Common myeloid progenitor, CD34-positive (primary cell): ENCODE data around the gene HERC4.

Experiments used
- CTCF ChIA-PET: fragments of 350-600 bp; sonication (Branson Sonifier 250); formaldehyde crosslinking; loops from one replicate; lab custom pipeline; 2021; ENCODE audit warnings: antibody characterized with exemption; lab: Charles Lee
- POLR2A ChIA-PET: fragments of 350-600 bp; sonication (Branson Sonifier 250); formaldehyde crosslinking; loops from one replicate; lab custom pipeline; 2021; ENCODE audit warnings: antibody characterized with exemption; lab: Charles Lee
- DNase-seq, 3 donors: peaks; one replicate each; pipeline versions ENCODE4 v3.0.0 to v3.0.0-alpha.2; 2013
- H3K27ac ChIP-seq, 2 experiments: 1 replicate in 1 of 2; 2 replicates in 1 of 2; pipeline ENCODE4 v1.7.0; 2013; ENCODE audit warnings: inconsistent platforms in 2 of 2, low read length in 2 of 2, mild to moderate bottlenecking in 2 of 2, low read depth in 1 of 2, moderate library complexity in 1 of 2; ENCODE audit not compliant: severe bottlenecking in 2 of 2, insufficient read depth in 1 of 2, poor library complexity in 1 of 2
- H3K27me3 ChIP-seq, 5 experiments: replicated peaks in 2 of 5; 1 replicate in 3 of 5; 2 replicates in 2 of 5; pipeline versions ENCODE4 v1.6.1 to v1.7.0; 2013; ENCODE audit warnings: low read length in 4 of 5, mild to moderate bottlenecking in 2 of 5, moderate library complexity in 2 of 5, inconsistent platforms in 1 of 5; ENCODE audit not compliant: insufficient read depth in 5 of 5, control insufficient read depth in 4 of 5
- H3K36me3 ChIP-seq, 4 experiments: 1 replicate in 2 of 4; 2 replicates in 2 of 4; pipeline versions ENCODE4 v1.6.1 to v1.7.0; 2013; ENCODE audit warnings: low read length in 3 of 4, control low read depth in 1 of 4, mild to moderate bottlenecking in 1 of 4; ENCODE audit not compliant: control insufficient read depth in 4 of 4, insufficient read depth in 4 of 4
- H3K4me1 ChIP-seq, 4 experiments: 1 replicate in 3 of 4; 2 replicates in 1 of 4; pipeline versions ENCODE4 v1.6.1 to v1.7.1; 2013; ENCODE audit warnings: low read length in 3 of 4, mild to moderate bottlenecking in 3 of 4, control low read depth in 1 of 4, inconsistent platforms in 1 of 4, moderate library complexity in 1 of 4; ENCODE audit not compliant: control insufficient read depth in 4 of 4, insufficient read depth in 4 of 4; ENCODE audit errors: control extremely low read depth in 1 of 4
- H3K4me3 ChIP-seq, 7 experiments: 1 replicate in 4 of 7; 2 replicates in 3 of 7; pipeline versions ENCODE4 v1.5.1 to v1.7.0; 2013; ENCODE audit warnings: mild to moderate bottlenecking in 7 of 7, low read length in 6 of 7, moderate library complexity in 6 of 7, inconsistent platforms in 2 of 7, low read depth in 2 of 7, control low read depth in 1 of 7; ENCODE audit not compliant: insufficient read depth in 4 of 7, control insufficient read depth in 1 of 7; ENCODE audit errors: extremely low read depth in 1 of 7
- H3K9me3 ChIP-seq, 5 experiments: 1 replicate in 4 of 5; 2 replicates in 1 of 5; pipeline versions ENCODE4 v1.6.1 to v1.7.1; 2013; ENCODE audit warnings: low read length in 4 of 5, mild to moderate bottlenecking in 2 of 5, inconsistent platforms in 1 of 5, low read depth in 1 of 5, moderate library complexity in 1 of 5; ENCODE audit not compliant: control insufficient read depth in 4 of 5, insufficient read depth in 2 of 5; ENCODE audit errors: control extremely low read depth in 1 of 5
- WGBS: methylation state at CpG from one replicate; pipeline ENCODE4 v1.1.5; 2013; ENCODE audit not compliant: insufficient coverage; 5-methylcytosine and 5-hydroxymethylcytosine counted together

Gene HERC4

DNA sequence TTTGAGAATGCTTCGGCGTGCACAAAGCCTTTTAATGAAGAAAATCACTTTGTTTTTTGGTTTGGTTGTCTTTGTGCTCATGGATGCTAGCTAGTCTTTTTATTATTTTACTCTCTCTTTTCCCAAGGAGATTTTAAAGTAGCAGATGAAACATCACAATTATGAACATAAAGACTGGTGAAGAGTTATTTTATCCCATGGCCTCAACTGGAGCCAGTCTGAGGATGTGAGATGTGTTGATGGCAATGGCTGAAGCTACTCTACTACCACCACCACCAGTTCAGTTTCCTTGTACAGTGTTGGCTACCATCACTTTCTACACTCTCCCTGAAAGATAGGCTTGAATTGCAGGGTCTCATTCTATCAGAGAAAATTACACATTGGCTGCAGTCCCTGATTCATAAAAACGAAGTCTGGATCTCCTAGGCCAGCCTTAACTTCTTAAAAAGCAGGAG, 494 bp upstream of the HERC4 start:
- H3K4me3 ChIP-seq, result peak overlapping the region in 4 of 7 experiments; percentile 19 to 98 (median 60)
- H3K4me1 ChIP-seq, result peaks cover 7 to 21% (median 13%) of the 10 kb centered on the region in 4 experiments
- no peaks in the 10 kb centered on the region for H3K27me3 ChIP-seq
- peak overlapping the region in 1 of 2 experiments; percentile 92 for H3K27ac ChIP-seq
- ChIA-PET CTCF (no interaction called here), POLR2A (no interaction called here)
- 83% methylated on average over 1 of the region's 3 CpGs for WGBS
- H3K9me3 ChIP-seq, result no peaks in the 10 kb centered on the region
- no peak for DNase-seq
- H3K36me3 ChIP-seq, result peaks cover 0 to 8% (median 3%) of the 10 kb centered on the region in 4 experiments

DNA sequence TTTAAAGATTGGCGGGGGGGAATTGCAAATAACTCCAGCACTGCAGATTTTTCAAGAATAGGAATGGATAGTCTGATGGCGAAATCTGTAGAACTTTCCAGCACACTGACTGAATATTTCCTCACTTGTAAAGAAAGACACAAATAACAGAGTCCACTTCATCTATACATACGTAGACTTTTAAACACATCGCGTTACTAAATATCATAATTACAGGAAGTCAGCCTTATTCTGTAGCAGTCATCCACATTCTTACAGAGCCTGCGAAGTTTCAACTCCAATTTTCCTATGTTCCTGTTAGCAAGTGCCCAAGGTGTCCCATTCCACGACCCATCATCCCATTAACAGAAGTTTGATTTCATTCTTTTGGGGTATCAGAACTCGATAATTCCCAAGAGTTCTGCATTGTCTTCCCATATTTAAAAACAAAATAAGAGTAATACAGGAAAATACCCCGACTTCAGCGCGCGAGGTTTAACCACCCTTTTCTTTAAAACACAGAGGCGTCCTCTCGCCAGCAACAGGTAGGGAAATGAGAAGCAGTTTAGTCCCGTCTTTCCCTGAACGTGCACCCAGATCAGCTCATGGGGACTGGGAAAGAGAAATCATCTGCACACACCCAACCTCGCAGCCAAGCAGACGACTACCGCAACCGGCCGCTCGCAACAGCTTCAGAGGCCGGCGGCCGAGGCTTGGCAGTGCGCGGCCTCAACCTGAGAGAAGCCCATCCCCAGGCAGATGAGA, 880 bp downstream of the HERC4 start:
- CTCF ChIA-PET, result no interaction called here
- Histone ChIP-seq H3K36me3 (peaks cover 2 to 8% (median 4%) of the 10 kb centered on the region in 4 experiments), H3K4me1 (peaks cover 7 to 21% (median 13%) of the 10 kb centered on the region in 4 experiments), H3K27ac (peak overlapping the region; percentile 72 to 92), H3K27me3 (no peaks in the 10 kb centered on the region), H3K4me3 (peak overlapping the region; percentile 89 to 99 (median 95)), H3K9me3 (no peaks in the 10 kb centered on the region)
- DNase-seq, result peak; percentile 17 to 27 (median 22)
- POLR2A ChIA-PET, result no interaction called here
- 3% methylated on average over 16 of the region's 27 CpGs for WGBS

- H3K4me1 ChIP-seq, result peaks cover 7 to 21% (median 13%) of the 10 kb centered on the region in 4 experiments
- peak overlapping the region; percentile 72 to 92 for H3K27ac ChIP-seq
- peaks cover 4 to 8% (median 5%) of the 10 kb centered on the region in 4 experiments for H3K36me3 ChIP-seq
- no peak for DNase-seq
- POLR2A ChIA-PET, result no interaction called here
- peak overlapping the region in 6 of 7 experiments; percentile 89 to 99 (median 95) for H3K4me3 ChIP-seq
- WGBS, result no CpG with 5 or more reads among the region's 3 CpGs
- H3K27me3 ChIP-seq, result no peaks in the 10 kb centered on the region
- H3K9me3 ChIP-seq, result no peaks in the 10 kb centered on the region
- CTCF ChIA-PET, result no interaction called here
These were observed 1.5 kb downstream of the HERC4 start for GRCh38 chr10:68073631-68074030.

DNA sequence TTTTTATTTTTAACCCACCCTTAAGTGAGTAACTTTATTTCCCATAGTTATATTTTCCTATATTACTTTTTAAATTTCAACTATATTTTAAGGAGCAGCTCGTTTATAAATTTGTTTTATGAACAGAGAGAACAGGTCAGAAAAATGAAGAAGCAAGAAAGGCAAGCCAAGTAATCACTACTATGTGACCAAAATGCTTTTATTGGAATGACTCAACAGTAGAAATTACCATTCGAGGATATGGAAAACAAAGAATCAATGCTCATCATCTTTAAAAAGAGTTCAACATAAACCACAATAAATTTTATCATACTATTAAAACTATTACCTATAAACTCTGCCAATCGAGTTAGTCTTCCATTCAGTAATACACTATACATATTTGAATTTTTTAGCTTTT, 7.6 kb downstream of the HERC4 start:
- no peak for DNase-seq
- no peak overlapping the region for H3K4me3 ChIP-seq
- 100% methylated on average over 1 of the region's 3 CpGs for WGBS
- H3K4me1 ChIP-seq, result peaks cover 0 to 5% (median 1%) of the 10 kb centered on the region in 4 experiments
- no peak overlapping the region for H3K27ac ChIP-seq
- H3K36me3 ChIP-seq, result peaks cover 6 to 15% (median 9%) of the 10 kb centered on the region in 4 experiments
- no peaks in the 10 kb centered on the region for H3K27me3 ChIP-seq
- POLR2A ChIA-PET, result no interaction called here
- CTCF ChIA-PET, result interaction anchor here (1.0 to 1.1 kb wide), 2 partner anchors 11 to 35 kb away, joined by 3 read pairs; no protein-coding TSS in a partner anchor
- no peaks in the 10 kb centered on the region for H3K9me3 ChIP-seq

DNA sequence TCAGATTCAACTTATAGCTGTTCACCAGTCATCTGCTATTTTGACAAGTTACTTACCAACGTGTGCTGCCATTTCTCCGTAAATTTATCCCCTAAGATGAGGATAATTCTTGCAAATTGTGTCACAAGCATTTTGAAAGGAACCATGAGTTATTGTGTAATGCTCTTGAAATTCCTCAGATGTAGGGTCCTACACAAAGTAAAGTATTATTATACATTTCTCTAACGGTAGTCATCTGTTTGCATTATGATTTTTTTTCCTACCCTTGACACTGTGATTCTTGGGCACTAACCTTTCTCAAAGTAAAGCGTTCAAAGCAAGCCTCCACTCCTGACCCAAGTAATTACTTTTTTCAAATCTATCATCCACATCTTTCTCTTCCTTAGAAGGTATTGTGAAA, 8.1 kb downstream of the HERC4 start:
- 71% methylated on average over 1 of the region's 4 CpGs for WGBS
- H3K27ac ChIP-seq, result no peak overlapping the region
- no peaks in the 10 kb centered on the region for H3K9me3 ChIP-seq
- H3K27me3 ChIP-seq, result no peaks in the 10 kb centered on the region
- no peak for DNase-seq
- CTCF ChIA-PET, result interaction anchor here (1.0 to 1.1 kb wide), 2 partner anchors 10 to 35 kb away, joined by 3 read pairs; no protein-coding TSS in a partner anchor
- POLR2A ChIA-PET, result no interaction called here
- H3K4me1 ChIP-seq, result peaks cover 0 to under 1% (median 0%) of the 10 kb centered on the region in 4 experiments
- H3K4me3 ChIP-seq, result no peak overlapping the region
- peaks cover 6 to 15% (median 9%) of the 10 kb centered on the region in 4 experiments for H3K36me3 ChIP-seq

DNA sequence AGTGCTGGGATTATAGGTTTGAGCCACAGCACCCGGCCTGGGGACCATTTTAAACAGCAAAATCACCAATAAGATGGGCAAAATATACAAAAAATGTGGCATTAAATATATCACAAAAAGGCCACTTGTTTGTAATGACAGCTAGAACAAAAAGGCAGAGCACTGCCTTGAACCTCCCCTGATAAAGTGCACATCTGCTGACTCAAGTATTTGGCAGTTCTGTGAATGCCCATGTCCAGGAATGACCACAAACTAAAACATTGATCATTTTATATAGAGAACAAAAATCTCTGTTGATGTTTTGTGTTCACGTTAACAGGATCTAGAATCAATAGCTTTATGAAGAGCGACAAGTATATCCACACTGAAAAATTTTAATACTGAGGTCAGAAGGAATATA, 21.5 kb downstream of the HERC4 start:
- H3K36me3 ChIP-seq, result peaks cover 2 to 10% (median 7%) of the 10 kb centered on the region in 4 experiments
- no peak for DNase-seq
- ChIA-PET POLR2A (no interaction called here), CTCF (interaction anchor here (0.7 kb wide), 1 partner anchor 501 kb away, joined by 4 read pairs; no protein-coding TSS in a partner anchor)
- no peak overlapping the region for H3K27ac ChIP-seq
- H3K4me1 ChIP-seq, result peaks cover 0 to 6% (median 6%) of the 10 kb centered on the region in 4 experiments
- H3K4me3 ChIP-seq, result no peak overlapping the region
- WGBS, result 100% methylated on average over 1 of the region's 3 CpGs
- H3K9me3 ChIP-seq, result no peaks in the 10 kb centered on the region
- no peaks in the 10 kb centered on the region for H3K27me3 ChIP-seq

- WGBS, result 100% methylated on average over 1 of the region's 2 CpGs
- no peak overlapping the region for H3K4me3 ChIP-seq
- ChIA-PET CTCF (no interaction called here), POLR2A (no interaction called here)
- no peaks in the 10 kb centered on the region for H3K27me3 ChIP-seq
- H3K4me1 ChIP-seq, result peaks cover 0 to 6% (median 6%) of the 10 kb centered on the region in 4 experiments
- H3K27ac ChIP-seq, result no peak overlapping the region
- no peaks in the 10 kb centered on the region for H3K9me3 ChIP-seq
- DNase-seq, result peak in 2 of 3 donors; percentile 2 to 11
- H3K36me3 ChIP-seq, result peaks cover 2 to 5% (median 4%) of the 10 kb centered on the region in 4 experiments
These were observed 22.6 kb downstream of the HERC4 start for GRCh38 chr10:68052463-68052862.
